ENCODE results near the gene KCNQ1. TPM values are rescaled to one million over a fixed set of nuclear protein-coding genes. Genes with fewer than 3 reads are reported as not detected.

The KCNQ1 gene
- total RNA-seq, 2 donors from 2014 or later, result 4.4 to 25.3 TPM

GRCh38 chr11:2510626-2511402, 66.0 kb downstream of the KCNQ1 start:
- Histone ChIP-seq H3K36me3 (no peaks in the 10 kb centered on the region), H3K27me3 (replicated peaks; ENCODE audit: insufficient read depth) (no peaks in the 10 kb centered on the region), H3K4me3 (no peak overlapping the region), H3K27ac (peak overlapping the region in 1 of 2 donors; percentile 12), H3K4me1 (ENCODE audit: control insufficient read depth in 1 of 2, low read depth in 2 of 2) (no peaks in the 10 kb centered on the region), H3K9me3 (no peaks in the 10 kb centered on the region)
- TF ChIP-seq, protein P1, sequence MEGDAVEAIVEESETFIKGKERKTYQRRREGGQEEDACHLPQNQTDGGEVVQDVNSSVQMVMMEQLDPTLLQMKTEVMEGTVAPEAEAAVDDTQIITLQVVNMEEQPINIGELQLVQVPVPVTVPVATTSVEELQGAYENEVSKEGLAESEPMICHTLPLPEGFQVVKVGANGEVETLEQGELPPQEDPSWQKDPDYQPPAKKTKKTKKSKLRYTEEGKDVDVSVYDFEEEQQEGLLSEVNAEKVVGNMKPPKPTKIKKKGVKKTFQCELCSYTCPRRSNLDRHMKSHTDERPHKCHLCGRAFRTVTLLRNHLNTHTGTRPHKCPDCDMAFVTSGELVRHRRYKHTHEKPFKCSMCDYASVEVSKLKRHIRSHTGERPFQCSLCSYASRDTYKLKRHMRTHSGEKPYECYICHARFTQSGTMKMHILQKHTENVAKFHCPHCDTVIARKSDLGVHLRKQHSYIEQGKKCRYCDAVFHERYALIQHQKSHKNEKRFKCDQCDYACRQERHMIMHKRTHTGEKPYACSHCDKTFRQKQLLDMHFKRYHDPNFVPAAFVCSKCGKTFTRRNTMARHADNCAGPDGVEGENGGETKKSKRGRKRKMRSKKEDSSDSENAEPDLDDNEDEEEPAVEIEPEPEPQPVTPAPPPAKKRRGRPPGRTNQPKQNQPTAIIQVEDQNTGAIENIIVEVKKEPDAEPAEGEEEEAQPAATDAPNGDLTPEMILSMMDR (IDR thresholded peaks at IDR 0.05), result no peak
- DNase-seq (ENCODE audit: low spot score) (no peak), ATAC-seq (ENCODE audit: insufficient number of reproducible peaks, low FRiP score, low read depth) (no peak)

- peak overlapping the region in 1 of 2 donors; percentile 12 for H3K27ac ChIP-seq
- TF ChIP-seq, protein P1 (IDR thresholded peaks at IDR 0.05), result no peak
- no peaks in the 10 kb centered on the region for H3K9me3 ChIP-seq
- ATAC-seq (ENCODE audit: insufficient number of reproducible peaks, low FRiP score, low read depth) (no peak), DNase-seq (ENCODE audit: low spot score) (no peak)
- H3K4me3 ChIP-seq, result no peak overlapping the region
- no peaks in the 10 kb centered on the region for H3K4me1 ChIP-seq (ENCODE audit: control insufficient read depth in 1 of 2, low read depth in 2 of 2)
- no peaks in the 10 kb centered on the region for H3K27me3 ChIP-seq (replicated peaks; ENCODE audit: insufficient read depth)
- no peaks in the 10 kb centered on the region for H3K36me3 ChIP-seq
Measured at GRCh38 chr11:2511421-2512369, 66.9 kb downstream of the KCNQ1 start.

GRCh38 chr11:2512431-2513407, 67.9 kb downstream of the KCNQ1 start:
- ATAC-seq (ENCODE audit: insufficient number of reproducible peaks, low FRiP score, low read depth) (no peak), DNase-seq (ENCODE audit: low spot score) (no peak)
- Histone ChIP-seq H3K27ac (no peak overlapping the region), H3K4me1 (ENCODE audit: control insufficient read depth in 1 of 2, low read depth in 2 of 2) (no peaks in the 10 kb centered on the region), H3K9me3 (no peaks in the 10 kb centered on the region), H3K27me3 (replicated peaks; ENCODE audit: insufficient read depth) (no peaks in the 10 kb centered on the region), H3K36me3 (no peaks in the 10 kb centered on the region), H3K4me3 (no peak overlapping the region)
- TF ChIP-seq, protein P1 (IDR thresholded peaks at IDR 0.05), result no peak

DNA sequence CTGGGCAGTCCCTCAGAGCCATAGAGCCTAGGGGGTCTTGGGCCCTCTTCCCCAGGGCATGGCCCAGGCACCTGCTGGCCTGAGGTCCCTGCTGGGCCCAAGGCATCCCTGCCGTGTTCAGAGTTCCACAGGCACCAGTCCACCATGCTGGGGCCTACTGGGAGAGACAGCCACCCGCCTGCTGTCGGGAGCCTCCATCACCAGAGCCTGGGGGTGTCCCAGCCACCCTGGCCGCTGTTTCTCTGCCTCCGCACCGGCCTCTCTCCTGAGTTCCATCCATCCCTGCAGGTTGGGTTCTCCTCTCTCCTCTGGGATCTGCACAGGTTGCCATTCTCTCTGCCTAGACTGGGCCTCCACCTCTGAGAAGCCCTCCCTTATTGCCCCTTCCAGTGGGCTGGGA, 68.6 kb downstream of the KCNQ1 start:
- Histone ChIP-seq H3K4me1 (ENCODE audit: control insufficient read depth in 1 of 2, low read depth in 2 of 2) (no peaks in the 10 kb centered on the region), H3K27ac (no peak overlapping the region), H3K36me3 (no peaks in the 10 kb centered on the region), H3K9me3 (no peaks in the 10 kb centered on the region), H3K4me3 (no peak overlapping the region), H3K27me3 (replicated peaks; ENCODE audit: insufficient read depth) (no peaks in the 10 kb centered on the region)
- DNase-seq (ENCODE audit: low spot score) (no peak), ATAC-seq (ENCODE audit: insufficient number of reproducible peaks, low FRiP score, low read depth) (no peak)
- TF ChIP-seq, protein P1 (IDR thresholded peaks at IDR 0.05), result no peak
